Naive thymus-derived CD8-positive, alpha-beta T cell (primary cell): ENCODE data around the gene METTL15. TPM values are rescaled to one million over a fixed set of nuclear protein-coding genes. Genes with fewer than 3 reads are reported as not detected.
"Not testable (repeated sequence)": the region's sequence is repeated elsewhere in the genome, so short reads cannot be mapped to it uniquely, and the experiment has no call there.

Experiments used
- ATAC-seq, 2 donors: fragments of 150-1000 bp; cut with Tn5 transposase in 1 of 2; sonication (Bioruptor Pico), chemical (Tn5 transposase) in 1 of 2; 1 replicate in 1 of 2; 2 replicates in 1 of 2; pipeline ENCODE4 v1.10.0; 2021; ENCODE audit warnings: mild to moderate bottlenecking in 2 of 2, moderate library complexity in 2 of 2
- POLR2A ChIA-PET: fragments of 350-600 bp; sonication (Branson Sonifier 250); formaldehyde crosslinking; loops from one replicate; lab custom pipeline; 2021; ENCODE audit warnings: antibody characterized with exemption; lab: Charles Lee
- DNase-seq, 10 donors: peaks; one replicate each; pipeline versions ENCODE4 v3.0.0 to v3.0.0-alpha.2; 2020 to 2022
- H3K27ac Mint-ChIP-seq, 10 donors: one replicate each; pipeline ENCODE4 v1.8.0; 2020 to 2022; ENCODE audit warnings: mild to moderate bottlenecking in 10 of 10, mixed read lengths in 10 of 10, moderate library complexity in 4 of 10, inconsistent platforms in 1 of 10
- H3K27me3 Mint-ChIP-seq, 5 donors: one replicate each; pipeline ENCODE4 v1.8.0; 2021 to 2022; ENCODE audit warnings: mixed read lengths in 5 of 5
- H3K36me3 Mint-ChIP-seq, 3 donors: one replicate each; pipeline ENCODE4 v1.8.0; 2020 to 2022; ENCODE audit warnings: mixed read lengths in 3 of 3, mild to moderate bottlenecking in 2 of 3, inconsistent platforms in 1 of 3
- H3K4me1 Mint-ChIP-seq, 4 donors: one replicate each; pipeline ENCODE4 v1.8.0; 2021 to 2022; ENCODE audit warnings: mixed read lengths in 4 of 4
- H3K4me3 Mint-ChIP-seq, 10 donors: one replicate each; pipeline ENCODE4 v1.8.0; 2020 to 2022; ENCODE audit warnings: mild to moderate bottlenecking in 10 of 10, mixed read lengths in 10 of 10, moderate library complexity in 6 of 10, inconsistent platforms in 1 of 10
- H3K9me3 Mint-ChIP-seq, 9 donors: one replicate each; pipeline ENCODE4 v1.8.0; 2020 to 2022; ENCODE audit warnings: mixed read lengths in 9 of 9, mild to moderate bottlenecking in 3 of 9, inconsistent platforms in 1 of 9, moderate library complexity in 1 of 9
- polyA plus RNA-seq, 3 donors: library from polyadenylated mRNA; unstranded; fragments of 300-500 nt; fragmentation: Illumina TruSeq; gene quantifications; one replicate each; pipeline ENCODE4 v1.2.3, GENCODE V29; 2021
- total RNA-seq, 8 experiments: library from RNA in 2 of 8; stranded (reverse) in 2 of 8; gene quantifications; one replicate each; pipeline ENCODE4 v1.2.3 and lab custom pipeline; 2021 to 2026

METTL15 gene
- total and polyA plus RNA-seq, 5 experiments from 2014 or later, result 4.4 to 14.0 (median 7.1) TPM

DNA sequence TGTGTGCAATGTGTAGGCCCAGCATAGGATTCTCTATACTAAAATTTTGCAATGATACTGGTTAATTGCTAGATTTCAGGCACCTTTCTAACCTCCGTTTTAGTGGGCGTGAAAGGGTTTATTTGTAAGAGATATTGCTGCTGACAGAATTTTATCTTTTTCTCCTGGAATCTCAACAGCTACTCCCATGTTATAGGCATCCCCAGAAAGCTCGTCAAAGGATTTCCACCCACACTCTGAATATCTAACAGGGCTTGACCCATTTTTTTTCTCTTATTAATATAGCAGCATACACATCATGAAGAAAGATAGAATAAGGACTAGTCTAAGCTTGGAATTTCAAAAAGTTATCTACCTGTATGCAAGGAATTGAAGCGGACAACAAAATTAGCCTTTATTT lies 124.5 kb downstream of the METTL15 start:
- peaks cover 10 to 39% (median 34%) of the 10 kb centered on the region in 3 donors for H3K36me3 Mint-ChIP-seq
- no peak for ATAC-seq

GRCh38 chr11:28241760-28242159 lies 133.6 kb downstream of the METTL15 start:
- H3K36me3 Mint-ChIP-seq, result peaks cover 27 to 41% (median 39%) of the 10 kb centered on the region in 3 donors
- no peak overlapping the region for H3K4me3 Mint-ChIP-seq
- DNase-seq (no peak), ATAC-seq (no peak)
- POLR2A ChIA-PET, result no interaction called here
- H3K27ac Mint-ChIP-seq, result no peak overlapping the region
- H3K4me1 Mint-ChIP-seq, result peaks cover 0 to 8% (median 0%) of the 10 kb centered on the region in 4 donors
- no peaks in the 10 kb centered on the region for H3K27me3 Mint-ChIP-seq
- H3K9me3 Mint-ChIP-seq, result peaks cover 0 to 18% (median 1%) of the 10 kb centered on the region in 9 donors

More for the DNA sequence above, 124.5 kb downstream of the METTL15 start:
- no peaks in the 10 kb centered on the region for H3K27me3 Mint-ChIP-seq
- peaks cover 0 to 5% (median 2%) of the 10 kb centered on the region in 4 donors for H3K4me1 Mint-ChIP-seq
- H3K9me3 Mint-ChIP-seq, result peaks cover 0 to 9% (median 0%) of the 10 kb centered on the region in 9 donors
- POLR2A ChIA-PET, result no interaction called here
- no peak overlapping the region for H3K27ac Mint-ChIP-seq
- H3K4me3 Mint-ChIP-seq, result no peak overlapping the region
- no peak for DNase-seq

DNA sequence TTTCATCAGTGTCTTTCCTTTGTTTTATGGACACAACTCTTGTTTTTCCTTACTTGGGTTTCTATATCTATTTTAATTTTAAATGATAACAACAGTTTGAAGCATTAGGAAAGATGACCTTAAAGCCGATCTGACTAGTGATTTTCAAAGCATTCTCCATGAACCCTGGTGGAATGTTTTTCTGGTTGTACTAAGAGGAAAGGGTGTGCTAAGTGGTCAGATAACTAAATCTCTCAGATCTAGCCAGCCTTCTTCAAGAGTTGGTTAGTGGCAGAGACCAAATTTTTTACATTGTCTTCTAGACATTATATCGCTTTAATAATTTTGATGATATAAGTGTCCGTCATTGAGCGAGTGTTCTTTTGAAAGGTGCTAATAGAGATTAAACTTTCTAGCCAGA lies 134.4 kb downstream of the METTL15 start:
- Mint-ChIP-seq H3K9me3 (peaks cover 0 to 10% (median 1%) of the 10 kb centered on the region in 9 donors), H3K27ac (no peak overlapping the region), H3K36me3 (peaks cover 27 to 38% (median 33%) of the 10 kb centered on the region in 3 donors), H3K27me3 (no peaks in the 10 kb centered on the region), H3K4me1 (peaks cover 0 to 4% (median 0%) of the 10 kb centered on the region in 4 donors), H3K4me3 (no peak overlapping the region)
- ATAC-seq, result no peak
- POLR2A ChIA-PET, result no interaction called here
- DNase-seq, result no peak

- Mint-ChIP-seq H3K4me3 (no peak overlapping the region), H3K27me3 (no peaks in the 10 kb centered on the region), H3K9me3 (peaks cover 0 to 9% (median 1%) of the 10 kb centered on the region in 9 donors), H3K27ac (no peak overlapping the region), H3K36me3 (peaks cover 30 to 36% (median 33%) of the 10 kb centered on the region in 3 donors), H3K4me1 (peaks cover 0 to 4% (median 0%) of the 10 kb centered on the region in 4 donors)
- DNase-seq, result no peak
- ATAC-seq, result no peak
- POLR2A ChIA-PET, result no interaction called here
Observed at GRCh38 chr11:28243061-28243460, 134.9 kb downstream of the METTL15 start.

DNA sequence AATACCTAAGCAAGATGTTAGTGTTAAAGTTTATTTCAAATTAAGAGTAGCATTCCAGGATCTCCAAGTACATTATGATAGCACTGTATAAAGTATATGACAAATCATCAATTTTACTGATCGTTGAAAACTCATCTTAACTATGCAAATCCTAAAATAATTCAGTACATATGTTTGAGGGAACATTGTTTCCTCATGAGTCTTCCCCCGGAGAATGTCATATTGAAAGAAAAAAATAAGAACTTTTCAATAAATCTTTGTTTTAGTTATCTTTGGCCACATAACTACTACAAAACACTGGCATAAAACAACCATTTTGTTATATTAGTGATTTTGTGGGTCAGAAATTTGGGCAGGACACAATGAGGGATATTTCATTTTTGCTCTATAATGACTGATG lies 135.4 kb downstream of the METTL15 start:
- Mint-ChIP-seq H3K27ac (no peak overlapping the region), H3K27me3 (no peaks in the 10 kb centered on the region), H3K9me3 (peaks cover 0 to 9% (median 1%) of the 10 kb centered on the region in 9 donors), H3K4me3 (no peak overlapping the region), H3K36me3 (peaks cover 31 to 34% (median 32%) of the 10 kb centered on the region in 3 donors), H3K4me1 (peaks cover 0 to 3% (median 0%) of the 10 kb centered on the region in 4 donors)
- ATAC-seq (no peak), DNase-seq (no peak)
- POLR2A ChIA-PET, result no interaction called here

DNA sequence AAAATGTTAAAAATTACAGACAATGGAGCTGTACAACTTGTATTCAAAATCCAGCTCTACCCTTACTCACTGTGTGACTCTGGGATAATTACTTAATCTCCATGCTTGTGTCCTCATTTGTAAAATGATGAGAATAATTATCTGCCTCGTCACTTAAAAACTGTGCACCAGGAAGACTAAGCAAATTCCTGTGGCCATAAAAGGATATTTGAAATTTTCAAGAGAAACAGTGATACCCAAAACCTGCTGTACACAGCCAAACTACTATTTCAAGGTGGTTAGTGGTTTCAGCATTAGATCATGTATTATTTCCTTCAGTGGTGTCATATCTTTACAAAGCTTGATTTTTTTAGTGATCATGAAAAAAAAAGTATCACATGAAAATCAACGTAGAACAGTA lies 136.9 kb downstream of the METTL15 start:
- POLR2A ChIA-PET, result no interaction called here
- peaks cover 26 to 37% (median 28%) of the 10 kb centered on the region in 3 donors for H3K36me3 Mint-ChIP-seq
- H3K27ac Mint-ChIP-seq, result no peak overlapping the region
- no peaks in the 10 kb centered on the region for H3K4me1 Mint-ChIP-seq
- peaks cover 0 to 15% (median 4%) of the 10 kb centered on the region in 9 donors for H3K9me3 Mint-ChIP-seq
- no peak overlapping the region for H3K4me3 Mint-ChIP-seq
- DNase-seq (no peak), ATAC-seq (no peak)
- H3K27me3 Mint-ChIP-seq, result no peaks in the 10 kb centered on the region

- peaks cover 32 to 58% (median 44%) of the 10 kb centered on the region in 3 donors for H3K36me3 Mint-ChIP-seq
Observed at GRCh38 chr11:28250192-28250591, 142.0 kb downstream of the METTL15 start.

GRCh38 chr11:28251257-28251656 lies 143.1 kb downstream of the METTL15 start:
- no peak overlapping the region for H3K4me3 Mint-ChIP-seq
- no peaks in the 10 kb centered on the region for H3K27me3 Mint-ChIP-seq
- DNase-seq (no peak), ATAC-seq (no peak)
- H3K27ac Mint-ChIP-seq, result no peak overlapping the region
- peaks cover 33 to 61% (median 42%) of the 10 kb centered on the region in 3 donors for H3K36me3 Mint-ChIP-seq
- peaks cover 12 to 43% (median 23%) of the 10 kb centered on the region in 9 donors for H3K9me3 Mint-ChIP-seq
- H3K4me1 Mint-ChIP-seq, result peaks cover 0 to 6% (median 2%) of the 10 kb centered on the region in 4 donors
- POLR2A ChIA-PET, result no interaction called here

More at GRCh38 chr11:28250192-28250591, 142.0 kb downstream of the METTL15 start:
- DNase-seq (no peak), ATAC-seq (no peak)
- Mint-ChIP-seq H3K4me1 (peaks cover 0 to 4% (median 2%) of the 10 kb centered on the region in 4 donors), H3K27ac (no peak overlapping the region), H3K9me3 (peaks cover 9 to 34% (median 17%) of the 10 kb centered on the region in 9 donors), H3K27me3 (no peaks in the 10 kb centered on the region), H3K4me3 (no peak overlapping the region)
- POLR2A ChIA-PET, result no interaction called here

- Mint-ChIP-seq H3K4me3 (peak overlapping the region in 1 of 10 donors; percentile 12), H3K9me3 (peaks cover 12 to 48% (median 23%) of the 10 kb centered on the region in 9 donors), H3K36me3 (peaks cover 39 to 69% (median 52%) of the 10 kb centered on the region in 3 donors), H3K27me3 (no peaks in the 10 kb centered on the region), H3K27ac (no peak overlapping the region), H3K4me1 (peaks cover 0 to 9% (median under 1%) of the 10 kb centered on the region in 4 donors)
- no peak for DNase-seq
- ATAC-seq, result no peak
- POLR2A ChIA-PET, result no interaction called here
Observed at GRCh38 chr11:28257761-28258160, 149.6 kb downstream of the METTL15 start.

DNA sequence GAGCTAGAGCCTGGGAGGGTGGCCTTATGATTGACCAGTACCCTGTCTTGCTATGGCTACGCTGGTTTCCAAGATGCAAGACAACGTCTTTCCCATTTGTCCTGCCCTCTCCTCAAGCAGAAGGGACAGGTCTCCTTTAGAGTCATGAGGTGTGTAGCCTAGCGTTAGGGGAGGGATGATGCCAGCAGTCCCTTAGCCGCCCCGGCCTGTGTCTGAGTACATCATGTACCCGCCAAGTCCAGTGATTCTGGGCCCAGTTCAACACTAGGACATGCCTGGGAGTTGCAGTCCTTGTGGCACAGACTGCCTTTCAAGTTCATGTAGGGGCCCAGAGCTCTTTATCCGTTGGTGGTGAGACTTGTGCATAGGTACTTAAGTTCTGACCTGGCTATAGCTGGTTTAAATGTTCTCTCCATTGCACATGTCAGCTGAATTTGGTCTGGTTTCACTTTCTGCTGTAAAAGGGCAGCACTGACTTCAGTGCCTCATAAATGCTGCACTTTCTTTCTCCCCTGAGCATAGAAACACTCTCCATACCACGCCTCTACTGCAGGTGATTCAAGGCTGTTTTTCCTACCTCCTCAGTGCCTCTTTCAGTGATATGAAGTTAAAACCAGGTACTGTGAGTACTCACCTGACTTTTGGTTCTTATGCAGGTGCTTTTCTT lies 151.1 kb downstream of the METTL15 start:
- peaks cover 0 to 9% (median under 1%) of the 10 kb centered on the region in 4 donors for H3K4me1 Mint-ChIP-seq
- no peak for DNase-seq

GRCh38 chr11:28268925-28269324 lies 160.7 kb downstream of the METTL15 start:
- H3K9me3 Mint-ChIP-seq, result peaks cover 0 to 30% (median 17%) of the 10 kb centered on the region in 9 donors
- POLR2A ChIA-PET, result no interaction called here

More for the DNA sequence above, 151.1 kb downstream of the METTL15 start:
- Mint-ChIP-seq H3K9me3 (peaks cover 6 to 35% (median 15%) of the 10 kb centered on the region in 9 donors), H3K4me3 (no peak overlapping the region), H3K27ac (no peak overlapping the region), H3K27me3 (no peaks in the 10 kb centered on the region), H3K36me3 (peaks cover 37 to 64% (median 41%) of the 10 kb centered on the region in 3 donors)
- ATAC-seq, result no peak
- POLR2A ChIA-PET, result no interaction called here

GRCh38 chr11:28269586-28269985 lies 161.4 kb downstream of the METTL15 start:
- no peak for ATAC-seq
- Mint-ChIP-seq H3K4me1 (no peaks in the 10 kb centered on the region), H3K27ac (no peak overlapping the region), H3K36me3 (peaks cover 11 to 42% (median 16%) of the 10 kb centered on the region in 3 donors), H3K9me3 (peaks cover 0 to 30% (median 17%) of the 10 kb centered on the region in 9 donors), H3K4me3 (no peak overlapping the region), H3K27me3 (no peaks in the 10 kb centered on the region)
- DNase-seq, result no peak
- POLR2A ChIA-PET, result no interaction called here

More at GRCh38 chr11:28268925-28269324, 160.7 kb downstream of the METTL15 start:
- no peak for DNase-seq
- H3K4me3 Mint-ChIP-seq, result no peak overlapping the region
- H3K36me3 Mint-ChIP-seq, result peaks cover 11 to 45% (median 17%) of the 10 kb centered on the region in 3 donors
- no peak for ATAC-seq
- H3K27ac Mint-ChIP-seq, result no peak overlapping the region
- no peaks in the 10 kb centered on the region for H3K4me1 Mint-ChIP-seq
- H3K27me3 Mint-ChIP-seq, result no peaks in the 10 kb centered on the region

DNA sequence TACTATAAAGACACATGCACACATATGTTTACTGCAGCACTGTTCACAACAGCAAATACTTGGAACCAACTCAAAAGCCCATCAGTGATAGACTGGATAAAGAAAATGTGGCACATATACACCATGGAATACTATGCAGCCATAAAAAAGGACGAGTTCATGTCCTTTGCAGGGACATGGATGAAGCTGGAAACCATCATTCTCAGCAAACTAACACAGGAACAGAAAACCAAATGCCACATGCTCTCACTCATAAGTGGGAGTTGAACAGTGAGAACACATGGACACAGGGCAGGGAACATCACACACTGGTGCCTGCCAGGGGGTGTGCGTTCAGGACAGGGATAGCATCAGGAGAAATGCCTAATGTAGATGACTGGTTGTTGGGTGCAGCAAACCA lies 164.1 kb downstream of the METTL15 start:
- H3K27ac Mint-ChIP-seq, POLR2A ChIA-PET, H3K27me3 Mint-ChIP-seq, H3K4me1 Mint-ChIP-seq, ATAC-seq, H3K4me3 Mint-ChIP-seq, DNase-seq: not testable (repeated sequence)
- Mint-ChIP-seq H3K36me3 (peaks cover 3 to 31% (median 14%) of the 10 kb centered on the region in 3 donors), H3K9me3 (peaks cover 0 to 22% (median 8%) of the 10 kb centered on the region in 9 donors)
